ENCODE results near the gene SIGLEC1. TPM values are rescaled to one million over a fixed set of nuclear protein-coding genes. Genes with fewer than 3 reads are reported as not detected.

The SIGLEC1 gene
- total RNA-seq, 2 experiments from 2014 or later = 0.08 to 0.11 TPM

DNA sequence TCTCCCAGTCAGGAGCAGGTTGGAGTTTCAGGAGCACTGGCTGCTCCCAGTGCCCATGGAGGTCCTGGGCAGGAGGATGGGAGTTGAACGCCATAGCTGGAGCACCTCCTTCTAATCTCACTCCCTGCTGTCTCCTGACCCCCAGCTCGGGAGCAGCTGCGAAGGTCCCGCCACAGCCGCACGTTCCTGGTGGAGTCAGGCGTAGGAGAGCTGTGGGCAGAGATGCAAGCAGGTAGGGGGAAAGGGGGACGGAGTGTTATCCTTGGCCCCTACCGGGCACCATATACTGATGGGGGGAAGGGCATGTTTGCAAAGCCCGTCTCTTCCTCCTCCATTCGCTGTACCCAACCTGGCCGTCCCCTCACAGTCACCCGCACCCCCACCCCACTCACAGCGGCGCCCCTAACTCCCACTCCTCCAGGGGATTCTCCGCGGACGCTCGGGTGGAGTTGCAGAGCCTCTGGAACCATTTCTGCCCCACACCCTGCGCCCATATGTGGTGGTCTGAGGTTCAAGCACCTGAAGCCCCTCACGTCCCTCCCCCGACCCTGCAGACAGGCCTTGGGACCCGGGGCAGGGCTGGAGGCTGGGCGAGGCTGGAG, 36.8 kb upstream of the SIGLEC1 start:
- TF ChIP-seq, protein P1, sequence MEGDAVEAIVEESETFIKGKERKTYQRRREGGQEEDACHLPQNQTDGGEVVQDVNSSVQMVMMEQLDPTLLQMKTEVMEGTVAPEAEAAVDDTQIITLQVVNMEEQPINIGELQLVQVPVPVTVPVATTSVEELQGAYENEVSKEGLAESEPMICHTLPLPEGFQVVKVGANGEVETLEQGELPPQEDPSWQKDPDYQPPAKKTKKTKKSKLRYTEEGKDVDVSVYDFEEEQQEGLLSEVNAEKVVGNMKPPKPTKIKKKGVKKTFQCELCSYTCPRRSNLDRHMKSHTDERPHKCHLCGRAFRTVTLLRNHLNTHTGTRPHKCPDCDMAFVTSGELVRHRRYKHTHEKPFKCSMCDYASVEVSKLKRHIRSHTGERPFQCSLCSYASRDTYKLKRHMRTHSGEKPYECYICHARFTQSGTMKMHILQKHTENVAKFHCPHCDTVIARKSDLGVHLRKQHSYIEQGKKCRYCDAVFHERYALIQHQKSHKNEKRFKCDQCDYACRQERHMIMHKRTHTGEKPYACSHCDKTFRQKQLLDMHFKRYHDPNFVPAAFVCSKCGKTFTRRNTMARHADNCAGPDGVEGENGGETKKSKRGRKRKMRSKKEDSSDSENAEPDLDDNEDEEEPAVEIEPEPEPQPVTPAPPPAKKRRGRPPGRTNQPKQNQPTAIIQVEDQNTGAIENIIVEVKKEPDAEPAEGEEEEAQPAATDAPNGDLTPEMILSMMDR (IDR thresholded peaks at IDR 0.05) = no peak
- no peak overlapping the region for H3K27ac ChIP-seq (ENCODE audit: low read depth in 1 of 2, low read length in 2 of 2)
- Mint-ChIP-seq H3K36me3 (ENCODE audit: low read depth) (peaks cover 3% of the 10 kb centered on the region), H3K27ac (no peak overlapping the region), H3K9me3 (no peaks in the 10 kb centered on the region), H3K27me3 (peaks cover 6% of the 10 kb centered on the region), H3K4me1 (ENCODE audit: low read depth) (peaks cover 25% of the 10 kb centered on the region), H3K4me3 (no peak overlapping the region)
- ChIA-PET CTCF (no interaction called here), POLR2A (no interaction called here)
- no peaks in the 10 kb centered on the region for H3K9me3 ChIP-seq (ENCODE audit: control insufficient read depth in 1 of 2, insufficient read depth in 1 of 2, low read length in 2 of 2)
- H3K4me3 ChIP-seq (ENCODE audit: low read length) = no peak overlapping the region
- peaks cover 23% of the 10 kb centered on the region for H3K4me1 ChIP-seq (ENCODE audit: insufficient read depth, low read length)
- H3K36me3 ChIP-seq (ENCODE audit: insufficient read depth, low read length) = no peaks in the 10 kb centered on the region
- ATAC-seq (ENCODE audit: poor library complexity) (no peak), DNase-seq (no peak)
- intact Hi-C loops (cut with DNase I, micrococcal nuclease) = no loop called here
- peaks cover 3 to 19% of the 10 kb centered on the region in 2 experiments for H3K27me3 ChIP-seq (ENCODE audit: control insufficient read depth in 1 of 2, insufficient read depth in 2 of 2, low read length in 2 of 2)

- Mint-ChIP-seq H3K27ac (no peak overlapping the region), H3K9me3 (no peaks in the 10 kb centered on the region), H3K4me3 (no peak overlapping the region), H3K27me3 (peaks cover 6% of the 10 kb centered on the region), H3K36me3 (ENCODE audit: low read depth) (peaks cover under 1% of the 10 kb centered on the region), H3K4me1 (ENCODE audit: low read depth) (peaks cover 24% of the 10 kb centered on the region)
- Histone ChIP-seq H3K9me3 (ENCODE audit: control insufficient read depth in 1 of 2, insufficient read depth in 1 of 2, low read length in 2 of 2) (no peaks in the 10 kb centered on the region), H3K27ac (ENCODE audit: low read depth in 1 of 2, low read length in 2 of 2) (no peak overlapping the region), H3K4me3 (ENCODE audit: low read length) (no peak overlapping the region), H3K36me3 (ENCODE audit: insufficient read depth, low read length) (no peaks in the 10 kb centered on the region), H3K27me3 (ENCODE audit: control insufficient read depth in 1 of 2, insufficient read depth in 2 of 2, low read length in 2 of 2) (peaks cover 3 to 19% of the 10 kb centered on the region in 2 experiments), H3K4me1 (ENCODE audit: insufficient read depth, low read length) (peaks cover 23% of the 10 kb centered on the region)
- no peak for ATAC-seq (ENCODE audit: poor library complexity)
- intact Hi-C loops (cut with DNase I, micrococcal nuclease) = no loop called here
- no peak for DNase-seq
- POLR2A ChIA-PET = no interaction called here
- TF ChIP-seq, protein P1 (IDR thresholded peaks at IDR 0.05) = no peak
- CTCF ChIA-PET = no interaction called here
Measured at GRCh38 chr20:3748073-3748472, 35.7 kb upstream of the SIGLEC1 start.

- Histone ChIP-seq H3K36me3 (ENCODE audit: insufficient read depth, low read length) (no peaks in the 10 kb centered on the region), H3K9me3 (ENCODE audit: control insufficient read depth in 1 of 2, insufficient read depth in 1 of 2, low read length in 2 of 2) (no peaks in the 10 kb centered on the region), H3K27me3 (ENCODE audit: control insufficient read depth in 1 of 2, insufficient read depth in 2 of 2, low read length in 2 of 2) (peaks cover 3 to 19% of the 10 kb centered on the region in 2 experiments), H3K4me1 (ENCODE audit: insufficient read depth, low read length) (peaks cover 18% of the 10 kb centered on the region), H3K4me3 (ENCODE audit: low read length) (no peak overlapping the region), H3K27ac (ENCODE audit: low read depth in 1 of 2, low read length in 2 of 2) (no peak overlapping the region)
- no peaks in the 10 kb centered on the region for H3K9me3 Mint-ChIP-seq
- ATAC-seq (ENCODE audit: poor library complexity) (no peak), DNase-seq (no peak)
- H3K4me3 Mint-ChIP-seq = no peak overlapping the region
- CTCF ChIA-PET = no interaction called here
- no peak overlapping the region for H3K27ac Mint-ChIP-seq
- no peaks in the 10 kb centered on the region for H3K36me3 Mint-ChIP-seq (ENCODE audit: low read depth)
- H3K4me1 Mint-ChIP-seq (ENCODE audit: low read depth) = peaks cover 18% of the 10 kb centered on the region
- POLR2A ChIA-PET = no interaction called here
- TF ChIP-seq, protein P1 (IDR thresholded peaks at IDR 0.05) = no peak
- peaks cover 6% of the 10 kb centered on the region for H3K27me3 Mint-ChIP-seq
- intact Hi-C loops (cut with DNase I, micrococcal nuclease) = no loop called here
Measured at GRCh38 chr20:3747471-3747870, 35.1 kb upstream of the SIGLEC1 start.
